Neural cell (in vitro differentiated cells): ENCODE results near the gene PTPN21. TPM values are rescaled to one million over a fixed set of nuclear protein-coding genes. Genes with fewer than 3 reads are reported as not detected.
A peak's percentile ranks its signal among the peaks of the same experiment; 100 is the strongest.

Experiments
- H2AFZ ChIP-seq: fragments of 200-600, 300-800 bp; sonication (generic), shearing (Covaris generic); 2 replicates; pipeline ENCODE4 v1.6.0; 2014; ENCODE audit warnings: low read depth, mild to moderate bottlenecking, antibody characterized with exemption, low read length, moderate library complexity
- H3F3A ChIP-seq: fragments of 200-600 bp; shearing (Covaris generic); 2 replicates; pipeline ENCODE4 v1.6.1; 2016; ENCODE audit warnings: mild to moderate bottlenecking, moderate library complexity, mixed read lengths, antibody characterized with exemption, low read length; ENCODE audit not compliant: insufficient read depth, poor library complexity, severe bottlenecking
- H3K27ac ChIP-seq: fragments of 200-600, 300-800 bp; sonication (generic), shearing (Covaris generic); 2 replicates; pipeline ENCODE4 v1.5.1; 2014; ENCODE audit warnings: mild to moderate bottlenecking, low read length, moderate library complexity
- H3K27me3 ChIP-seq: fragments of 300-800, 200-600 bp; sonication (generic), shearing (Covaris generic); 2 replicates; pipeline ENCODE4 v1.6.0; 2014; ENCODE audit warnings: mild to moderate bottlenecking, low read depth, low read length, moderate library complexity; ENCODE audit not compliant: insufficient read depth
- H3K36me3 ChIP-seq: fragments of 300-800, 200-600 bp; sonication (generic), shearing (Covaris generic); 2 replicates; pipeline ENCODE4 v1.5.1; 2014; ENCODE audit warnings: mild to moderate bottlenecking, antibody characterized with exemption, low read length, moderate library complexity; ENCODE audit not compliant: insufficient read depth
- H3K4me2 ChIP-seq: fragments of 300-800, 200-600 bp; sonication (generic), shearing (Covaris generic); 2 replicates; pipeline ENCODE4 v1.6.0; 2014; ENCODE audit warnings: mild to moderate bottlenecking, low read length
- H3K4me3 ChIP-seq: fragments of 300-800, 200-600 bp; sonication (generic), shearing (Covaris generic); 2 replicates; pipeline ENCODE4 v1.5.1; 2014; ENCODE audit warnings: mild to moderate bottlenecking, low read length, moderate library complexity
- H3K79me2 ChIP-seq: fragments of 200-600 bp; shearing (Covaris generic); replicated peaks from 2 replicates; pipeline ENCODE4 v1.6.0; 2014; ENCODE audit warnings: mild to moderate bottlenecking, low read length, moderate library complexity; ENCODE audit not compliant: insufficient read depth
- H3K9ac ChIP-seq: fragments of 300-800, 200-600 bp; sonication (generic), shearing (Covaris generic); 2 replicates; pipeline ENCODE4 v1.6.1; 2016; ENCODE audit warnings: mild to moderate bottlenecking, low read length, mixed read lengths
- H3K9me2 ChIP-seq: fragments of 200-600 bp; shearing (Covaris generic); 2 replicates; pipeline ENCODE4 v1.6.1; 2016; ENCODE audit warnings: mild to moderate bottlenecking, low read length, mixed read lengths; ENCODE audit not compliant: insufficient read depth
- H3K9me3 ChIP-seq: fragments of 200-600, 300-800 bp; sonication (generic), shearing (Covaris generic); 2 replicates; pipeline ENCODE4 v1.6.1; 2016; ENCODE audit warnings: mild to moderate bottlenecking, mixed run types, low read length, moderate library complexity, mixed read lengths
- H4K20me1 ChIP-seq: fragments of 200-600 bp; shearing (Covaris generic); 2 replicates; pipeline ENCODE4 v1.6.1; 2016; ENCODE audit warnings: mild to moderate bottlenecking, mixed run types; ENCODE audit not compliant: insufficient read depth
- CTCF ChIP-seq: fragments of 450-650 bp; IDR thresholded peaks from 2 replicates; pipeline ENCODE4 v1.5.1; 2014; ENCODE audit warnings: antibody characterized with exemption, mild to moderate bottlenecking, moderate library complexity; ENCODE audit not compliant: poor library complexity, severe bottlenecking
- EZH2 ChIP-seq: fragments of 200-600, 300-800 bp; shearing (Covaris generic), sonication (generic); IDR thresholded peaks from 2 replicates; pipeline ENCODE4 v1.6.1; 2014; ENCODE audit warnings: antibody characterized with exemption, low read length, borderline replicate concordance, mild to moderate bottlenecking; ENCODE audit not compliant: insufficient read depth, poor library complexity, severe bottlenecking
- MXI1 ChIP-seq: fragments of 450-650 bp; conservative IDR thresholded peaks from 2 replicates; pipeline ENCODE4 v1.6.1; 2014; ENCODE audit warnings: antibody characterized with exemption, mild to moderate bottlenecking; ENCODE audit not compliant: poor library complexity, severe bottlenecking
- POLR2AphosphoS5 ChIP-seq: IDR thresholded peaks from 2 replicates; pipeline ENCODE4 v1.6.1; 2012
- RAD21 ChIP-seq: fragments of 450-650 bp; conservative IDR thresholded peaks from 2 replicates; pipeline ENCODE4 v1.6.1; 2014; ENCODE audit warnings: antibody characterized with exemption, mild to moderate bottlenecking, moderate library complexity
- SMC3 ChIP-seq: fragments of 450-650 bp; conservative IDR thresholded peaks from 2 replicates; pipeline ENCODE4 v1.6.1; 2014; ENCODE audit warnings: antibody characterized with exemption, mild to moderate bottlenecking, moderate library complexity; ENCODE audit not compliant: poor library complexity
- TAF1 ChIP-seq: IDR thresholded peaks from 2 replicates; pipeline ENCODE4 v1.6.1; 2012; ENCODE audit warnings: low read depth
- polyA minus RNA-seq: library from RNA; depleted of rRNA, polyadenylated mRNA; stranded (reverse); fragments of >200 nt; gene quantifications from 2 replicates; pipeline ENCODE4 v1.2.3, GENCODE V29; 2014
- polyA plus RNA-seq: library from polyadenylated mRNA; depleted of rRNA; stranded (reverse); fragments of >200 nt; gene quantifications from 2 replicates; pipeline ENCODE4 v1.2.3, GENCODE V29; 2014
- TF ChIP-seq, protein P1 (sequence below): IDR thresholded peaks from 2 replicates; pipeline ENCODE4 v1.6.1; 2012; ENCODE audit warnings: borderline replicate concordance

The PTPN21 gene
- polyA plus RNA-seq (3.3 and 4.1 TPM in 2 replicates), polyA minus RNA-seq (8.2 and 11.0 TPM in 2 replicates)

DNA sequence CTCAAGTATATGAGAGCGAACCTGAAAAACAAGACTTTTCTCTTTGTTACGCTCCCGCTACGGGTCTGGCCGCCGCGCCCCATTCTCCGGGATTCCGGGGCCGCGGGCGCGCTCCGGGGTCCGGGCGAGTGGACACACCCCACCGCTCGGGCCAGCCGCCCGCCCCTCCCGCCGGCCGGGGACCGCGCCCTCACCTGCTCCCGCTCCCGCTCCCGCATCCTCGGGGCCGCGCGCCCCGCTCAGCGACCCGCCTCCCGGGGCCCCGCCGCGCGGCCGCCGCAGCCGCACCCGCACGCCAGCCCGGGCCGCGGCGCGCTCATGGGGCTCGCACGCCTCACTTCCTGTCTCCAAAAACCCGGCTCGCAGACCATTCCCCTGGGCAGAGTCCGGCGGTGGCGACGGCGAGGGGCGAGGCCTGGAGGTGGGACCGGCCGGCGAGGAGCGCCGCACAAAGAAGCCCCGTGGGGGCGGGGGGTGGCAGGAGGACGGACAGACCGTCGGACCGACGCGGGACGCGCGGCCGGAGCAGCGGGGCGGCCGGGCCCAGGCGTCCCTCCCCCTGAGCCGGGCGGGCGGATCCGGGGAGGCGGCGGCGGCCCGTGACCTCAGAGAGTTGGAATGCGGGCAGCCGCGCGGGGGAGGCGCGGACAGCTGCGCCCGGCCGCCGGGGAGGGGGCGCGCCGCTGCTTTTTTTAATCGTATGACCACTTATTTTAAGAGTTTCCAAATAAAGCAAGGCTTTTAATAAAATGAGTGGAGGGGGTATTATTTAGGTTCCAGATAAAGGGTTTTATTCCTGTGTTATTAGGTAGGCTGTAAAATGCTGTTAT is at the start of gene PTPN21:
Gene PTPN21 (minus strand): TSS at position 551 of the 830 bp plus-strand sequence. CDS start 4,590 bp downstream, outside the sequence.
- Histone ChIP-seq H3K9ac (peak within 1 kb of the TSS; percentile 79), H3K27me3 (no peaks in the 10 kb centered on the region), H3K9me2 (no peaks in the 10 kb centered on the region), H3F3A (no peaks in the 10 kb centered on the region), H3K9me3 (no peaks in the 10 kb centered on the region), H3K36me3 (no peaks in the 10 kb centered on the region), H3K79me2 (peaks cover 25% of the 10 kb centered on the region), H2AFZ (peak within 1 kb of the TSS; percentile 81), H3K4me3 (peak within 1 kb of the TSS; percentile 69), H3K4me2 (peak within 1 kb of the TSS; percentile 98), H3K27ac (no peak within 1 kb of the TSS), H4K20me1 (no peaks in the 10 kb centered on the region)
- TF ChIP-seq MXI1 (peak; percentile 60), SMC3 (no peak)

DNA sequence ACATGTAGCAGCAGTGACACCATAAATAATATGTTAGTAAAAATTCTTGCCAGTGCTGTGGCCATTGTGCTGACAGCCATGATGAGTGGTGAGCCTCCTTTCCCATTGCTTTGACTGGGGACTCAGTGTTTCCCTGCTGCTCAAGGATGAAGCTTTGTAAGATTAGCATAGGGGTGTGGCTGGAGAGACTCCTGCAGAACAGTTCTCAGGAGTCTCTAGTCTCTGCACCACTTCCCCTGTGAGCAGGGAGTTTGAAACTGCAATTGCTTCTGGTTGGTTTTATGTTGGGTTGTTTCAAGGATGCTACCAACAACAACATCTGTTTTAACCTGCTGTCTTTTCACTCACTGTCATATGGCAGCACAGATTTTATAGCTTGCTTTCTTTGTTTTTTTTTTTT is 49.4 kb upstream of the PTPN21 start:
- H3F3A ChIP-seq = no peaks in the 10 kb centered on the region
- no peak overlapping the region for H3K4me2 ChIP-seq
- TF ChIP-seq TAF1 (no peak), EZH2 (no peak), RAD21 (no peak), CTCF (no peak), MXI1 (no peak), POLR2AphosphoS5 (no peak)
- TF ChIP-seq, protein P1, sequence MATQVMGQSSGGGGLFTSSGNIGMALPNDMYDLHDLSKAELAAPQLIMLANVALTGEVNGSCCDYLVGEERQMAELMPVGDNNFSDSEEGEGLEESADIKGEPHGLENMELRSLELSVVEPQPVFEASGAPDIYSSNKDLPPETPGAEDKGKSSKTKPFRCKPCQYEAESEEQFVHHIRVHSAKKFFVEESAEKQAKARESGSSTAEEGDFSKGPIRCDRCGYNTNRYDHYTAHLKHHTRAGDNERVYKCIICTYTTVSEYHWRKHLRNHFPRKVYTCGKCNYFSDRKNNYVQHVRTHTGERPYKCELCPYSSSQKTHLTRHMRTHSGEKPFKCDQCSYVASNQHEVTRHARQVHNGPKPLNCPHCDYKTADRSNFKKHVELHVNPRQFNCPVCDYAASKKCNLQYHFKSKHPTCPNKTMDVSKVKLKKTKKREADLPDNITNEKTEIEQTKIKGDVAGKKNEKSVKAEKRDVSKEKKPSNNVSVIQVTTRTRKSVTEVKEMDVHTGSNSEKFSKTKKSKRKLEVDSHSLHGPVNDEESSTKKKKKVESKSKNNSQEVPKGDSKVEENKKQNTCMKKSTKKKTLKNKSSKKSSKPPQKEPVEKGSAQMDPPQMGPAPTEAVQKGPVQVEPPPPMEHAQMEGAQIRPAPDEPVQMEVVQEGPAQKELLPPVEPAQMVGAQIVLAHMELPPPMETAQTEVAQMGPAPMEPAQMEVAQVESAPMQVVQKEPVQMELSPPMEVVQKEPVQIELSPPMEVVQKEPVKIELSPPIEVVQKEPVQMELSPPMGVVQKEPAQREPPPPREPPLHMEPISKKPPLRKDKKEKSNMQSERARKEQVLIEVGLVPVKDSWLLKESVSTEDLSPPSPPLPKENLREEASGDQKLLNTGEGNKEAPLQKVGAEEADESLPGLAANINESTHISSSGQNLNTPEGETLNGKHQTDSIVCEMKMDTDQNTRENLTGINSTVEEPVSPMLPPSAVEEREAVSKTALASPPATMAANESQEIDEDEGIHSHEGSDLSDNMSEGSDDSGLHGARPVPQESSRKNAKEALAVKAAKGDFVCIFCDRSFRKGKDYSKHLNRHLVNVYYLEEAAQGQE = no peak
- H3K9me2 ChIP-seq = no peaks in the 10 kb centered on the region
- H3K9ac ChIP-seq = no peak overlapping the region
- H3K9me3 ChIP-seq = no peaks in the 10 kb centered on the region
- peaks cover 3% of the 10 kb centered on the region for H3K36me3 ChIP-seq
- no peaks in the 10 kb centered on the region for H4K20me1 ChIP-seq
- no peak overlapping the region for H2AFZ ChIP-seq
- no peak overlapping the region for H3K4me3 ChIP-seq
- no peaks in the 10 kb centered on the region for H3K27me3 ChIP-seq
- H3K27ac ChIP-seq = no peak overlapping the region
- H3K79me2 ChIP-seq = no peaks in the 10 kb centered on the region
